Activated gamma-delta T cell treated with Interleukin-2 at 50 U/mL for 16 hours (primary cell): ENCODE data around the gene PRRT1.
"Not testable (repeated sequence)": the region's sequence is repeated elsewhere in the genome, so short reads cannot be mapped to it uniquely, and the experiment has no call there.

Source experiments
- DNase-seq: peaks from one replicate; pipeline ENCODE4 v3.0.0-alpha.2; 2020

PRRT1 gene

GRCh38 chr6:32151863-32152768 lies at the start of gene PRRT1:
Gene PRRT1 (minus strand): TSS chr6:32151939. CDS start chr6:32151827, 112 bp downstream.
- no peak for DNase-seq

DNA sequence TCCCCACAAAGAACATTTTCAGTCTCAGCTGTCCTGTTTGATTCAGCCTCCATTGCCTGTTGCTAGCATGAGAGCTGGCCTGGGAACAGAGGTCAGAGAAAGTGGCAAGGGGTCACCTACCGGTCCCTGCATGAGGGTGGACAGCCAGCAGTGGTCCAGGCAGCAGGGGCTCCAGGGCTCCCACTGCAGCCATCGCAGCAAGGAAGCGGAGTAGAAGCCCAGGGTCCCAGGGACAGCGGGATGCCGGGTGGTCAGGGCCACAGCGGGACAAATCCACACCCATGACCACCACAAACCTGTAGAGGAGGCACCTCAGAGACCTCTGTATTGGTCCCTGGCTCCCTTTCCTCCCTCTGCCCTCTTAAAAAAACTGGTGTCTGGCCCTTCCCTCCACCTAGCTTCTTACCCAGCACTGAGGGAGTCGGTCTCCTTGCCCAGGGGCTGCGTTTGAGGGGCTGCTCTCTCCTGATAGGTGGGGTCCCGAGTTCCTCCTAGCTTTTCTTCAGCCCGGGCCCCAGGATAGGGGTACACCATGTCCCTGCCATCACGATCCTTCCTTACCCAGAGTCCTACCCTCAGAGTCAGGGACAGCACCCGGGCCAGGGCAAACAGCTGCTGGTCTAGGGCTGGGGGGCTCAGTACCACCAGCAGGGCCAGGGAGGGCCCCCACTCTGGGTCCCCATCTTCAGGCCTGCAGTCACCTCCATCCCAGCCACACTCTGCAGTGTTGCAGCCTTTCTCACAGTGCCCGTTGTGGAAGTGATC lies 49.2 kb upstream of the PRRT1 start:
- DNase-seq, result no peak

GRCh38 chr6:32198866-32199265 lies 47.1 kb upstream of the PRRT1 start:
- DNase-seq, result no peak

DNA sequence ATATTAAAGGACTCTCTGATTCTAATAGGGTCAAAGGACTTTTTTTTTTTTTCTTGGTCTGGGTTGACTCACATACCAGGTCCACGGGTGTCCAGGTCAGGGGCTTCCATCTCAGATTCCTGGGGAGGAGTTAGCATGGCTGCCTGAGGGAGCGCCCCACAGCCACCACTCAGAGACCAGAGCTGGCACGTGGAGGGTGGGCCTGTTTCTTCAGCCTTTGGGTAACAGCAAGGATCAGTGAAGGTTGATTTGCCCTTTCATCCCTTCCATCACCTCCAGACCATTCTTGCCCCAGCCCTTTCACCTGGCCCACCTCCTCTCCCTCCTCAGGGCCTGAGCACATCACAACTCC lies 46.6 kb upstream of the PRRT1 start:
- no peak for DNase-seq

- no peak for DNase-seq
Observed at GRCh38 chr6:32196682-32197616, 45.2 kb upstream of the PRRT1 start.

GRCh38 chr6:32195902-32196681 lies 44.4 kb upstream of the PRRT1 start:
- peak; percentile 55 for DNase-seq

- DNase-seq, result peak; percentile 100
Observed at GRCh38 chr6:32195652-32195901, 43.8 kb upstream of the PRRT1 start.

- DNase-seq, result no peak
Observed at GRCh38 chr6:32194825-32195651, 43.3 kb upstream of the PRRT1 start.

GRCh38 chr6:32194388-32194787 lies 42.6 kb upstream of the PRRT1 start:
- no peak for DNase-seq

GRCh38 chr6:32193096-32193495 lies 41.4 kb upstream of the PRRT1 start:
- not testable (repeated sequence) for DNase-seq

DNA sequence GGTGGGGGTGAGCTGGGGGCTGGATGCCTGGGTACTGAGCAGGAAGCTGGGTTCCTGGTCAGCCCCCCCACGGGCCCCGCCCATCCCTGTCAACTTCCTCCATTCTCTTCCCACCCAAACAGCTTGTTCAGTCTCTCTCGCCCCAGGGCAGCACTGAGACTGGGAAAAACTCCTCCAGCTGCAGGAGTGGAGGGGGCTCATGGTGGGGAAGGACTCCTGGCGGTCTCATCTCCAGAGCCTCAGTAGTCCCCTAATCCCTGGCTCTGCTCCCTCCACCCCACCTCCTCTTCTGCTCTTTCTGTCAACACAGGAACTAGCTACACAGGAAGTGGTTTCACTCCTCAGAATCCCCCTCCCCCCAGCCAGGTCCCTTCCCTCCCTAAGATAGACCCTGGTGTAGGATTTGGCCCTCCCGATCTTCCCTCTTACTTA lies 40.9 kb upstream of the PRRT1 start, which contains the start of gene GPSM3:
TSS of gene GPSM3 (minus strand) at position 36 of the 432 bp plus-strand sequence. CDS start 130 bp downstream, outside the sequence.
- peak; percentile 63 for DNase-seq

DNA sequence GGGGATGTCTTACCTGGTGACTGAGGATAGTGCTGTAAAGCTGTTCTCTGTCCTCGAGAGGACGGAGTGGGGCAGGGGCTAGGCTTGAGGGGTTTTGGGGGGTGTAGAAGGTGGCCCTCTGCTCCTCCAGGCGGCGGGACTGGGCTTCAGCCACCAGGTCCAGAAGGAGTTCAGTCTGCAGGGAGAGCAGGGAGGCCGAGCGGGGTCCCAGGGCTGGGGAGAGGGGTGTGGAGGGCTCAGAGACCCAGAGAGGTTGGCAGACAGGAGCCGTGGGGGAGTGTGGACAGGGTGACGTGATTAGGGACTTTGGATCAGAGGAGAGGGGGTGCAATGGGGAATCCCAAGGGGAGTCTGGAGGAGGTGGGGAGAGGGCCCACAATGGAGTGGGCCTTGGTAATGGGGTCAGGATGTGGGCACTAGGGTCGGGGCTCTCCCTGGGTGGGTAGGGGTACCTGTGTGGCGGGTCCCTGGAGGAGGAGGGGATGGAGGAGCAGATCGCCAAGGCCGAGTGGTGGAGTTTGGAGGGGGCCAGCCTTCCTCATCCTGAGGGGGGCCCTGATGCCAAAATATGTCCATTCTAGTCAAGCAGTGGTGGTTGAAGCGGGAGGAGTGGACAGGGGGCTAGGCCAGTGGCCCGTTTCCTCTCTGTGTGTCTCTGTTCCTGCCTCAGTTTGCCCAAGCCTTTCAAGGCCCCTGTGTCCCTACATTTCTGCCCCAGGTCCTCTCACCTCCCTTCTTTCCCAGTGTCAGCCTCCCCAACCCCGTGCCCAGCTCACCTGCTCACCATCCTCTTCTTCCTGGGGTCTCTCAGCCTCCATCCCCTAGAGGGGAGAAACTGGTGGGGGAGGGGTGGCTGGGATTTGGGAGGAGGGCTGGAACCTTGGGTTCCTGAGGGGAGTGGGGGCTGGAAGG lies 40.2 kb upstream of the PRRT1 start:
- no peak for DNase-seq

- DNase-seq, result no peak
Observed at GRCh38 chr6:32190911-32191677, 39.4 kb upstream of the PRRT1 start.

DNA sequence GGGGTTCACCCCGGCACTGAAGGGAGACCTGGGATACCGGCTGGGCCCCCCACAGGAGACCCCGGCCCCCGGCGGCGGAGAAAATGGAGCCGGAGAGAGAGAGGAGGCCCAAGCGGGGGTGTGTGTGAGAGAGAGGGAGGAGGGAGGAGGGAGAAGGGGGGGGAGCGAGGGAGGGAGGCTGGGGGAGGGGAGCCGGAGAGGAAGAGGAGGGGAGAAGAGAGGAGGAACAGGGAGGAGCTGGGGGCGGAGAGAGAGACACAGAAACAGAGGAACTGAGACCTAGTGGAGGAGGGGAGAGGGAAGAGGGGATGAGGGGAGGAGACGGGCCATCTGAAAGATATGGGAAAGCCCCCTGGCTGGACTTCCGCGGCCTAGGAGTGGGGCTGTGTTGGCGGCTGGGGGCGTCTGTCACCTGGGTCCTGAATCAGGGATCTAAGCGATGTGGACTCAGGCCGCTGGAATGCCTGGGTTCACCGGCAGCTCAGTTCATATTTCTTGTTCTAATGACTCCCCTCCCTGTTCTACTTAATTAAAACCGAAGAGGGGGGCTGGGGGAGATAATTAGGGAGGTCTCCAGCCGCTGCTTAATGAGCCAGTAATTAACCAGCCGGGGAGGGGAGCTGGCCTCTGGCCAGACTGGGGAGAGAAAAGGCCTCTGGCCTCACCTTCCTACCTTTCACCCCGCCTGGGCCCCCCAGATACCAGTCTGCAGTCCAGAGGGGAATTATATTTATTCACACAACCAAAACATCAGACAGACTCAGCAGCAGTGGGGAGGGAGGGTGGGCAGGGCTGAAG lies 38.5 kb upstream of the PRRT1 start, which contains the start of gene PBX2:
TSS of gene PBX2 (minus strand) at position 149 of the 798 bp plus-strand sequence. CDS start 287 bp downstream, outside the sequence.
- DNase-seq, result peak; percentile 79

GRCh38 chr6:32189742-32190053 lies 38.0 kb upstream of the PRRT1 start:
- DNase-seq, result no peak

DNA sequence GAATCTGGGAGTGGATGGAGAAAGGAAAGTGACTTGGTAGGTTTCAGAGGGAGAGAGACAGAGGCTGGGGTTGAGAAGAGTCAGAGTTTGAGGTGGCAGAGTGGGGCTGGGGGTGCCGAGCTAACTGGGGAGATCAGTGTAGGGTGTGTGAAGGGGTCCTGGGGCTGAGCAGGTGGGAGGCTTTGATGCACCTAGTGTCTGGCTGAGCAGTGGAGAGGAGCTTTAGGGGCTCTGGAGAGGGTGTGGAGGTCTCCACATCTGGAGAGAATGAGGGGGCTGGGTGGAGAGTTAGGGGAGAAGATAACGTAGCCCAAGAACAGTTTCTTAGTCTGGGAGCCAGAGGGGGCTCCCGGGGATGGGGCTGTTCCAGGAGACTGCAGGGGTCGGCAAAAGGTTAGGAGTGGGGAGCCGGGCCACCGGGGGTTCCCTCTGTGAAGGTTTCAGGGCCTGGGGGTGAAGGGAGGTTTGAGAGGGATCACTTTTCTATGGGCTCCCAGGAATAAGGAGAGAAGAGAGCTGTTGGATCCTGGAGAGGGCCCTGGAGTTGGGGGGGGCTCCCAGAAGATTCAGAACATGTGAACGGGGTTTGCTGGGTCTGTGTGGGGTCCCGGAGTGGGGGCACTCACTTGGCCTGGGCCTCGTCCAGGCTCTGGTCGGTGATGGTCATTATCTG lies 37.5 kb upstream of the PRRT1 start:
- DNase-seq, result no peak

DNA sequence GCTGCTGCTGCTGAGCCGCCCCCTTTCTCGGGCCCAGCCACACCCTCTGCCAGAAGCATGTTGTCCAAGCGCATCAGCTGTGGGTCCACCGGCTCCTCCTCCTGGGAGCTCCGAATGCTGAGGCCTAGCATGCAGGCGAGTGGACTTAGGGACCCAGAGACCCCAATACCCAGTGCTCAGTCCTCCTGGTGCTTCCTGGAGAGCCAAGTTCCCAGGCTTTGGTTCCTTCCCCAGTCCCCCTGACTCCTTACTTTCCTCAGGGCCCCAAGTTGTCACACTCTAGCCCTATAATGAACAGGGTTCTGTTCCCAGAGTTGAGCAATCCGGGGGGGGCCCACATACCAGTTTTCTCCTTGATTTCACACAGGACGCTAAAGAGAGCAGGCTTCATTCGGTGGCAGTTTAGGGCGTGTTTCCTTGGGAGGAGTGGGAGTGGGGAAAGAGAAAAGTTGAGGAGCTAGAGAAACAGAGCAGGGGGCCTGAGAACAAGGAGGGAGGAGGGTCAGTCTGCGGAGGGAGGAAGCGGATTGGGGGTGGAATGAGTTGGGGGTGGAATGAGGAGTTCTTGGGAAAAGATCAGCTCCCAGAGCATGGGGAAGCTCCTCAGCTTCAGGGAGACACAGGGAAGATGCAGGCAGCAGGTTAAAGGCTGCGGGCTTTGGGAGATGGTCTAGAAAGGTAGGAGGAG lies 36.8 kb upstream of the PRRT1 start:
- no peak for DNase-seq
